KG1 (cell line): Measurements from ENCODE around the gene OR4D9.
"Not testable (repeated sequence)": the region's sequence is repeated elsewhere in the genome, so short reads cannot be mapped to it uniquely, and the experiment has no call there.

Experiments
- DNase-seq: peaks from one replicate; lab custom pipeline; 2025; lab: John Stamatoyannopoulos, UW

Gene OR4D9

DNA sequence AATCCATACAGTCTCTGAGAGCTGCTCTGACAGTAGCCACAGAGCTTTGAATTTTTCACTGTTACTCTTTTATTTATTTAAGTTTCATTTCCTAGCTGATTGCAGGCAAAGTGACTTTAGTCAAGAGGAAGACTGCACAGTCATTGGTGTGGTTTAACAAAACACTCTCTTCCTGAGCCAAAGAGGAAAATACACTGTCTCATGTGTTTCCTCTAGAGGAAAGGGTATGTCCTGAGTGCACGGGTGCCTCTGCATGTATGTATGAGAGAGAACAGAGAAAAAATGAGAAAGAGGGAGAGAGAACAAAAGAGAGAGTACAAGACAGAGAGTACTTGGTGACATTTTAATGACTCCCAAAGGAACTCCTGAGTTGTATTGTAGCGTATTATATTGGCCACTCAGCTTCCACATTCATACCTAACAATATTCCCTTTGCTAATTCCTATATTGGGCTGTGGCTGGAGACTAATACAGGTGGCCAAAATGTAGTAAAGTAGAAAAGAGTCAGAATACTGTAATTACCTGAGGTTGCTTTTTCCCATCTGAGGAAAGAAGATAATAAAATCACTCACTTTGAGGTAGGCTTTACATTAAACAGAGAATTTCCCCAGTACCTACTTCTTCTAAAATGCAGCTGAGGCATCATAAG lies at the start of gene OR4D9:
TSS of gene OR4D9 (plus strand) at position 599 of the 649 bp plus-strand sequence. CDS start 3,374 bp downstream, outside the sequence.
- peak; percentile 76 for DNase-seq

DNA sequence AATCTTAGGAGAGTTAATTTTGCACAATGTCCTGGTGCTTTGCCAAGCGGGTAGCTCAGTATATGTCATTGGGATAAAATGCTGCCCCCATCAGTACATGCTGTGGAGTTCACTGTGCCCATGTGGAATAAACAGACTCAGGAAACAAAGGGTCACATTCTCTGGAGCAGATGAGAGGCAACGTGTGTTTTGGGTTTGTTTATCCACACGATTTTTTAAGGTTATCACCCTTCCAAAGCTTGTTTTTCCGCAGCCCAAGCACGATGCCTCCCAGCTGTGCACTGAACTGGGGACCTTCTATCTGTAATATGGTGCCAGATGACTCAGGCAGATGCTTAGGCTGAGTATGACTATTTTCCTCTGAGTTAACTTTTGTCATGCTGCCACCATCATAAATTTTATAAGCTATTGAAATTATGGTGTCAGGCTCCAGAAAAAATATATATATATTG lies 48.1 kb upstream of the OR4D9 start:
- no peak for DNase-seq

DNA sequence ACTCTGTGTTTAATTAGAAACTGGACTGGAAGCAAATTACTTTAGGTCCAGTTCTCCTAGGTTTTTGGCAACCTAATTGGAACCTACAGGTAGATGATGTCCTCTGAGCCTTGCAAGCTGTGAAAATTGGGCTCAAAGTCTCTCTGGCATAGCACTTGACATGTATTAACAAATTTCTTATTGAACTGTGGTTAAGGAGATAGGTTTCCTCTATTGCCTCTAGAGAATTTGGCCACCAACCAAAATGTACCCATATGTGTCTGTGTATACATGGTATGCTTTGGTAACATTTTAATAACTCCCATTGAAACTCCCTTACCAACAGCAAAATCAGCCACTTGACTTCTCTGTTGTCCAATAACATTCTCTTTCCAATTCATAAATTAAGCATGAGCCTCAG lies 38.3 kb upstream of the OR4D9 start, which contains the start of gene OR4D10:
TSS of gene OR4D10 (plus strand) at position 301 of the 400 bp plus-strand sequence. CDS start 4,115 bp downstream, outside the sequence.
- DNase-seq = no peak

DNA sequence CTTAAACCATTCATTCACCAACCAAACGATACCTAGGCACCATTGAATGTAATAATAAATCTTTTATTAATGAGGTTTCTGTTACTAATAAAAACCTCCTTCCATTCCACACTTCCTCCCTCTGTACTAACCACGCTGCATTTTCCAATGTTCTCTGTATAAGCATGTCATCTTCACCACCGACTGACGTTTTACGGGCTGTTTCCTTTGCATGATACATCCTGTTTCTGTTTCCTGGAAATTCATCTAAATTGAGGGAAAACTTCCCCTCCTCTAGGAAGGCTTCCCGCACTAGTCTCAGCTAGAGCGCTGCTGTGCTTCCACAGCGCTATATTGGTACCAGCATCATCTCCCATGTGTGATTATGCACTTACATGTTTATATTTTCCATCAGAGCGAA lies 36.2 kb upstream of the OR4D9 start:
- no peak for DNase-seq

DNA sequence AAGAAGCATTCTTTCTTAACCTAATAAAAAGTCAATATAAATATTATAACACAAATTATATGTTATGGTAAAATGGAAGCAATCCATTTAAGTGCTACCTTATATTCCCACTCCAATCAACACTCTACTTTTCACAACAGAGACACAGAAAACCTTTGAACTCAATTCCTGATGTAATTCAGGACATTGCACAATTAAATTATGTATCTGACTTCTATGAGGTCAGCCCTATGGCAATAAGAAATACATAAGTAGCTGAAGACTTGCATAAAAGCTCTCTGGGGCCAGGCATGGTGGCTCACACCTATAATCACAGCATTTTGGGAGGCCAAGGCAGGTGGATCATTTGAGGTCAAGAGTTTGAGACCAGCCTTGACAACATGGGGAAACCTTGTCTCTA lies 31.4 kb upstream of the OR4D9 start:
- DNase-seq = no peak

DNA sequence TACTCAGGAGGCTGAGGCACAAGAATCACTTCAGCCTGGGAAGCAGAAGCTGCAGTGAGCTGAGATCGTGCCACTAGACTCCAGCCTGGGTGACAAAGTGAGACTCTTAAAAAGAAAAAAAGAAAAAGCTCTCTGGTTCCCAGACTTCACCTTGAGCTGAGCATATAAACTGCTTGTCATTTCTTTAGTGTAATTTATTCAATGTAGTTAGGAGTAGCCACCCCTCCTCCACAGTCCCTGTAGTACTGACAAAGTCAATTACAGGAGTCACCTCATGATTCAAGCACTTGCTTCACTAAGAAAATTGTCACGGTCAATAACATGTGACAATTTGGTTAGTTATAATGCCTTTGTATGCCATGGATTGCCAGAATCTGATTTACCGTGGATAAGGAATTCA lies 31.0 kb upstream of the OR4D9 start:
- DNase-seq = no peak

DNA sequence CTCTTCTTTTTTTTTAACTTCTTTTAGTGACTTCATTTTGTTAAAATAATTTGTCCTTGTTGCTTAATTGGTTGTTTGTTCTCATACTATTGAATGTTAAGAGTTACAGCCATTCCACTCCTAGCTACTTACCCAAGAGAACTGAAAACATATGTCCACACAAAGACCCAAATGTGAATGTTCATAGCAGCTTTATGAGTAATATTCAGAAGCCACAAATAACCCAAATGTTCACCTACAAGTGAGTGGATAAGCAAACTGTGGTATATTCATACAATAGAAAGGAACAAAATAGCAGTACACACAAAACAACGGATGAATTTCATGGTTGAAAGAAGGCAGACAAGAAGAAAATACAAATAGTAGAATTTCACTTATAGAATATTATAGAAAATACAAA lies 9.4 kb upstream of the OR4D9 start:
- DNase-seq = no peak

DNA sequence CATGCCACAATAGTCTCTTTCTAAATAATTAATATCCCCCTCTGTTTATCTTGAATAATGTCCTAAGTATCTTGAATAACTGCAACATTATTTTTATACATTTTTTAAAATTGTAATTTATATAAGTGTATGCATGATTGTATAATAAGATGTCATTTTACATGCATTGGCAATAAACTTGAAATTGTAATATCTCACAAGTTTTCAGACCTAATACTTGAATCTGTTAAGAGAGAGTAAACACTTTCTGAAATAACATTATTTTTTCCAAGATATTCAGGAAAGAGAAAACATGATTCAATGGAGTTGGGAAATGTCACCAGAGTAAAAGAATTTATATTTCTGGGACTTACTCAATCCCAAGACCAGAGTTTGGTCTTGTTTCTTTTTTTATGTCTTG lies 8.1 kb upstream of the OR4D9 start, which contains the start of gene OR4D11:
TSS of gene OR4D11 (plus strand) at position 301 of the 400 bp plus-strand sequence. CDS start at position 301, 0 bp downstream.
- no peak for DNase-seq

DNA sequence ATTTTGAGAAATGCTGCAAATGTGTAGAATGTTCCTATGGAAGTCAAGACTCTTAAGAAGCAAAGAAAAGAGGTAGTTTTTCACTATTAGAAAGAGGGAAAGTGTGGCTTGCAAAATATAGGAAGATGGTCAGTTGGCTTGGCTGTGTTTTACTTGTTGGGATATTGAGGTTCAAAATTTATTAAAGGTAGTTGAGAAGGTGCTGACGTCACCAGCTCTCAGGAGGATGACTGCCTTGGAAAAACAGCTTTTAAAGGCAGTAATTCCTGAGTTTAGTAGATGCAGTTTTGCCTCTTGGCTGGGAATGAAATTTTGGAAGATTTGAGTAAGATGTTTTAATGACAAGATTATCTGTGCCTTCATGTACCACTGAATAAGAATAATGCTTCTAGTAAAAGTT lies 336 bp downstream of the OR4D9 start:
- DNase-seq = no peak

DNA sequence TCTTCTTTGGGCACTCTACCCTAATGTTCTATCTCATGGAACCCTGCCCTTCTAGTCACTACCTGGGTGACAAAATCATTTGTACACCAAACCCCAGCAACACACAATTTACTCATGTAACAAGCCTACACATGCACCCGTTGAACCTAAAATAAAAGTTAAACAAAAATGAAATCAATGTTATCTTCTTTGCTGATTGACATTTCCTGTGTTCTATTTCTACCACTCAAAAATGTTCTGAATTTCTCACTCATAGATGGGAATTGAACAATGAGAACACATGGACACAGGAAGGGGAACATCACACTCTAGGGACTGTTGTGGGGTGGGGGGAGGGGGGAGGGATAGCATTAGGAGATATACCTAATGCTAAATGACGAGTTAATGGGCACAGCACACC lies 8.8 kb downstream of the OR4D9 start:
- not testable (repeated sequence) for DNase-seq

DNA sequence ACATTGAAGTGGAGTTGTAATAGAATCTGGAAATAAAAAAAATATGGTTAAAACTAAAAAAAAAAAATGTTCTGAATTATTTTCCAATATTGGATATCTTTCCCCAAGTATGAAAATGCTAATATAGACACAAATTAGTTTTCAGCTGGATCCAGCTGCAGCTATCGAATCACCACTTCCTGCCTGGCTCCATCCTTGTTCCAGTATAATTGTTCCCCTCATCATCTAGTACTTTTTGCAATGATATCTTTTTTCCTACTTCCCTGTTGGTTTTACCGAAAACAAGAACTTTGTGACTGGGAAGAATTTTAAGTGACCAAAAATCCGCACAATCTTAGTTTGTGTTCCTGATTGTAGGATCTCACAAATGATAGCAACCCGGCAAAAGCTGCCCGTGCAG lies 9.4 kb downstream of the OR4D9 start:
- no peak for DNase-seq

DNA sequence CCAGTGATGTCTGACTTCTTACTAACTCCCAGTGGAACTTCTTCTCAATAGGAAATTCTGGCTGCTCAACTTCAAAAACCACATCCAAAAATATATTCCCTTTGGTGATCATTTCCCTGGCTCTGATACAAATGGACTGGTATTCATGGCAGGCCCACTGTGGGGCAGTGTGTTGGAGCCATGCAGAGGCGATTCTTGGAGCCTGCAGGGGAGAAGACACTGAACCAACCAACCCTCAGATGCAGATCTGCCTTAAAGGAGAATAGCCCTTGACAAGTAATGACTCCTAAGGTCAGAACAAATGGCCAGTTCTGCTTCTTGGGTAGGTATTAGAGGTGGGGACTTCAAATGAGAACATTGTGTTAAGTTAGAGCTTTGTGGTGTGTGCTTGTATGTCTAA lies 12.2 kb downstream of the OR4D9 start:
- DNase-seq = no peak

DNA sequence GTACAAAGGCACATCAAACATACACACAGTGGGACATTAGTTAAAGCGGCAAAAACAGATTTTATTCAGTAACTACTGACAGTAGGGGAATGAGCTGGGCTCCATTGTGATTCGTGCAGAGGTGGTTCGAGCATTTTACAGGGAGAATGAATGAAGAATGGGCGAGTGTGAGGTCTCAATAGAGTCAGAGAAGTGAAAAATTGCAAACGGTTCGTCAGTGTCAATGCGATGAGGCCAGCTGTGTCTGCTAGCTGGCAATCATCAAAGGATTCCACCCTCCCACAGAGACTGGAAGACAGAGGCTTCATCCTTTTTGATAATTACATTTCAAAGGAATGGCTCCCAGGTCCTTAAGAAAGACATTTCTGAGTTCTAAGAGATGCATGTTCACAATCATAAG lies 17.4 kb downstream of the OR4D9 start:
- DNase-seq = no peak

DNA sequence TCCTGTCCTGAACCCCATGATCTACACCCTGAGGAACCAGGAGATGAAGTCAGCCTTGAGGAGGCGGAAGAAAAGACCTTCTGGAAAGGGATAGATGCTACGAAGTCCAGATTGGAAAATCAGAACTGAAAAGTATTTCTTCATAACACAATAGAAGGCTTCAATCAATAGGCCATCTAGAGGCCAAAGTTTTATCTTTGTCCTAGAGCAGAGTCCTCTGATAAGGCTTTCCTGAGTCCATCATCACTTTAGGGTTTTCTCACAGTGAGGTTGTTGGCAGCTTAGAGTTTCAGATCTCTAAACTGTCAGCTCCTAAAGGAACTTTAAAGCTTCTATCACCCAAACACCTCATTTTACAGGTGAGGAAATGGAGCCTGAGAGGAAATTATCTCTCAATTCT lies 21.3 kb downstream of the OR4D9 start:
- DNase-seq = no peak

DNA sequence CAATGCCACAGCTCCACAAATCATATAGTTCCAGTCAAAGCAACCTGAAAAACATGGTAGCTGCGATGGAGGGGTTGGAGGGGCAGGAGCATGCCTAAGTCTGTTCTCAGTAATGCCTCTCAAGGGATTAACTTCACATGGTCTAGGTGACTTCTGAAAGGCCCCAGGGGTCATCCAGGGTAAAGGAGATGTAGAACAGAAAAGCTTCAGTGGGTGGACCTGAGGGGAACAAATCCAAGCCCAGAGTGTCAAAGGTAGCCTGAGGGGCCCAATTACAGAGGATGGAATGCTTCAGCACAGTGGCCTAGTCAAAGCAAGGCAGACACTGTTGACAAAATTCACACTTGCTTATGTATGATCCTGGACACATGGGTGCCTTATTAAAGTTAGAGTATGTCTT lies 23.3 kb downstream of the OR4D9 start:
- no peak for DNase-seq

DNA sequence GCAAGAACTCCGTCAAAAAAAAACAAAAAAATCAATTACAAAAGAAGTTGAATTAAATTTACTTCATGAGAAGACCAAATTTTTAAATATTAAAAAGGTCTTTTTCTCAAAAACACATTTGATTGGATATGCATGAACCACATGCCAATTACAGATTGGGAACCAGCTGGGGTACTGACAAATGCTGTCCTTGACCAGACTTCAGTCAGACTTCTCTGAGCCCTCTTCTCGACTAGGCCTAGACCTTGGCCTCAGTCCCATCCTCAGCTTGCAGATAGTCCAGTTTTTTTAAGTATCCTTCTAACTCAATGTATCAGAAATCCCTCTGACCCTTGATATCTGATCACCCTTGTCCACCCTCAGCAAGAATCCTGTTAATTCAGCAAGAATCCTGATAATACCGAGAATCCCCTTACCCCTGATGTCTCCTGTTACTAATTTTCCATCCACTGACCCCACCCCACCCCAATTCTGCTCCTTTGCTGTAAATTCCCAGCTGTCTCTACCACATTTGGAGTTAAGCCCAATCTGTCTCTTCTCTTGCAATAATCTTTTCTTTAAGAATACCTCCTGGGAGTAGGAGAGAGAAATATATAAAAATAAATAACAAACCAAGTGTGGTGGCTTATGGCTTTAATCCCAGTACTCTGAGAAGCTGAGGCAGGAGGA lies 30.9 kb downstream of the OR4D9 start:
- no peak for DNase-seq

DNA sequence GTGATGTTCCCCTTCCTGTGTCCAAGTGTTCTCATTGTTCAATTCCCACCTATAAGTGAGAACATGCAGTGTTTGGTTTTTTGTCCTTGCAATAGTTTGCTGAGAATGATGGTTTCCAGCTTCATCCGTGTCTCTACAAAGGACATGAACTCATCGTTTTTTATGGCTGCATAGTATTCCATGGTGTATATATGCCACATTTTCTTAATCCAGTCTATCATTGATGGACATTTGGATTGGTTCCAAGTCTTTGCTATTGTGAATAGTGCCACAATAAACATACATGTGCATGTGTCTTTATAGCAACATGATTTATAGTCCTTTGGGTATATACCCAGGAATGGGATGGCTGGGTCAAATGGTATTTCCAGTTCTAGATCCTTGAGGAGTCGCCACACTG lies 32.4 kb downstream of the OR4D9 start:
- not testable (repeated sequence) for DNase-seq

DNA sequence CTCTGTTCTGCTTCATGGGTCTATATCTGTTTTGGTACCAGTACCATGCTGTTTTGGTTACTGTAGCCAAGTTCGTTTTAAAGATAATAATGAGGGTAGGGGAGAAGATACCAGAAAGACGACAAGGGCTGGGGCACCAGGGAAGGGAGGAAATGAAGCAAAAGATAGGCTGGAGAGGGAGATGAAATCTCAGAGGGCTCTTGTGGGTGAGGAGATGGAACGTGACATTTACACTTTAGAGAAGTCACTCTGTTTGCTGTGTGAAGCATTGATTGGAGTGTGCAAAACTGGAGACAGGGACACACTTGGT lies 33.5 kb downstream of the OR4D9 start:
- DNase-seq = no peak

DNA sequence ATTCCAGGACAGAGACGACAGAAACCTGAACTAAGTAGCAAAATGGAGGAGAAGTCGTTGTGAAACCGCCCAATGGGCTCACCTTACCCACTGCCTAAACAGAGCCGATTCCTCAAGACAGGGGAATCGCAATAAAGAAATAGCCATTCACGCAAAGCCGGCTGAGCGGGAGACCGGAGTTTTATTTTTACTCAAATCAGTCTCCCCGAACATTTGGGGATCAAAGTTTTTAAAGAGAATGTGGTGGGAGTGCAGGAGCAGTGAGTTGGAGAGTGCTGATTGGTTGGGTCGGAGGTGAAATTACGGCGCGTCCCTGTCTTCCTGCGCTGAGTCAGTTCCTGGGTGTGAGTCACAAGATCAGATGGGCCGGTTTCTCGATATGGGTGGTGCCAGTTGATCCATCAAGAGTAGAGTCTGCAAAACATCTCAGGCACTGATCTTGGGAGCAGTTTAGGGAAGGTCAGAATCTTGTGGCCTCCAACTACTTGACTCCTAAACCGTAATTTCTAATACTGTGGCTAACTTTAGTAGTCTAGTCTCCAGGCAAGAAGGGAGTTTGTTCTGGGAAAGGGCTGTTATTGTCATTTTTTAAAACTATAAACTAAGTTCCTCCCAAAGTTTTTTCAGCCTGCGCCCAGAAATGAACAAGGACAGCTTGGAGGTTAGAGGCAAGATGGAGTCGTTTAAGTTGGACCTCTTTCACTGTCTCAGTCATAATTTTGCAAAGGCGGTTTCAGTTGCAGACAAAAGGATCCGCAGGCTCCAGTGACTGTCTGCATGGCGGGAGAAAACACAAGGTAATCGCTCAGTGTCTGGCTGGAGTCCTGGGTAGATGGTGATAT lies 34.1 kb downstream of the OR4D9 start:
- no peak for DNase-seq

DNA sequence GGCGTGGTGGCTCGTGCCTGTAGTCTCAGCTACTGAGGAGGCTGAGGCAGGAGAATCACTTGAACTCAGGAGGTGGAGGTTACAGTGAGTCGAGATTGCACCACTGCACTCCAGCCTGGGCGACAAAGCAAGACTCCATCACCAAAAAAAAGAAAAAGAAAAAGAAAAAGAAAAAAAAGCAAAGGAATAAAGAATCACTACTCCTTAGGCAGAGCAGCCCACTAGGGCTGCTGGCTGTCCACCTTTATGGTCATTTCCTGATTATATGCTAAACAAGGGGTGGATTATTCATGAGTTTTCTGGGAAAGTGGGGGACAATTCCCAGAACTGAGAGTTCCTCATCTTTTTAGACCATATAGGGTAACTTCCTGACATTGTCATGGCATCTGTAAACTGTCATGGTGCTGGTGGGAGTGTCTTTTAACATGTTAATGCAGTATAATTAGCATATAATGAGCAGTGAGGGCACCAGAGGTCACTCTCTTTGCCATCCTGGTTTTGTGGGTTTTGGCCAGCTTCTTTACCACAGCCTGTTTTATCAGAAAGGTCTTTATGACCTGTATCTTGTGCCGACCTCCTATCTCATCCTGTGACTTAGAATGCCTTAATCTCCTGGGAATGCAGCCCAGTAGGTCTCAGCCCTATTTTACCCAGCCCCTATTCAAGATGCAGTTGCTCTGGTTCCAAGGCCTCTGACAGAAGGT lies 36.4 kb downstream of the OR4D9 start:
- DNase-seq = not testable (repeated sequence)

DNA sequence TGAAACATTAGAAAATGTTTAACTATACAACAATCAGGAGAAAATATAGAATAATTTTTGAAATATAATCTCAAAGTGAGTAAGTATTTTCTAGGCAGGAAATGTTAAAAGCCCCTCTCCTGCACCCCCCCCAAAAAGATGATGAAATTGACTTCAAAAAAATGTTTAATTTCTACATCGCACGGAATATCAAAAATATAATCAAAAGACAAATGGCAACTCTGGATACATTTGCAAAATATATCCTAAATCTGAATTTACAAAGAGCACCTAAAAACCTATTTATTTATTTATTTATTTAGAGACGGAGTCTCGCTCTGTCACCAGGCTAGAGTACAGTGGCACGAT lies 36.9 kb downstream of the OR4D9 start:
- DNase-seq = no peak

DNA sequence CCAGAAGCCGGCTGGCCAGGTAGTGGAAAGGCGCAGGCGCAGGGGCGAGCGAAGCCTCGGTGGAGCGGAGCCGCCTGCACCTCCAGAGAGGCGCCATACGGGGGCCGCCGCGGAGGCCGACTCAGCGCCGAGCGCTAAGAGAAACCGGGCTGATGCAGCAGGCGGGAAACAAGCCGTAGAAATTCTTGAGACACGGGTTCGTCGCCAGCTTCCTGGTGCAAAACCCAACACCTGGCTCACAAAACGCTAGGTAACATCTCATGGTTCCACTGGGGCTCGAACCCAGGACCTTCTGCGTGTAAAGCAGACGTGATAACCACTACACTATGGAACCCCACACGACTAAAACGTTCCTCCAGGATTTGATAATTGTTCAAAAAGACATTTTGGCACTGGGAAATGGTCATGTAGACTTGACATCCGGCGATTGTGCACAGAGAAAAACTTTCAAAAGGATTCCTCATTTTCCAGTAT lies 39.1 kb downstream of the OR4D9 start:
- peak; percentile 98 for DNase-seq
